Endothelial cell of umbilical vein (primary cell): ENCODE data around the gene CADM4. TPM values are rescaled to one million over a fixed set of nuclear protein-coding genes. Genes with fewer than 3 reads are reported as not detected.

ENCODE experiments used
- BruUV-seq: library from RNA; stranded (reverse); fragments of 400-500 nt; replicated peaks from 2 replicates; lab custom pipeline; 2021; lab: Mats Ljungman, UMichigan
- CTCF ChIA-PET: fragments of 300-600, 350-600 bp; sonication (Branson Sonifier 250); formaldehyde crosslinking; loops from one replicate; lab custom pipeline; 2021; ENCODE audit warnings: antibody characterized with exemption, inconsistent platforms; lab: Charles Lee
- POLR2A ChIA-PET: fragments of 300-600, 350-600 bp; sonication (Branson Sonifier 250); formaldehyde crosslinking; loops from one replicate; lab custom pipeline; 2021; ENCODE audit warnings: antibody characterized with exemption, inconsistent platforms; lab: Charles Lee
- DNase-seq: peaks from one replicate; pipeline ENCODE4 v3.0.0-alpha.2; 2011; ENCODE audit warnings: low read depth, low spot score
- FAIRE-seq: peaks from 2 replicates; lab custom pipeline; 2011; peaks lifted over from hg19 to GRCh38; lab: Jason Lieb, UNC
- H2AFZ ChIP-seq: 2 replicates; pipeline ENCODE4 v1.6.0; 2012; ENCODE audit warnings: low read depth, low read length, control low read depth, inconsistent platforms
- H3K27ac ChIP-seq: 2 replicates; pipeline ENCODE4 v1.5.1; 2011; ENCODE audit warnings: low read depth, mild to moderate bottlenecking, control low read depth, low read length, moderate library complexity; ENCODE audit not compliant: insufficient read depth
- H3K27me3 ChIP-seq, 2 experiments: 2 replicates each; pipeline versions ENCODE4 v1.6.0 to v1.6.1; 2011; ENCODE audit warnings: low read length in 2 of 2, mixed read lengths in 1 of 2; ENCODE audit not compliant: control insufficient read depth in 2 of 2, insufficient read depth in 2 of 2
- H3K36me3 ChIP-seq, 2 experiments: 2 replicates in 1 of 2; 3 replicates in 1 of 2; pipeline ENCODE4 v1.5.1; 2011; ENCODE audit warnings: low read length in 2 of 2, mild to moderate bottlenecking in 1 of 2, moderate library complexity in 1 of 2; ENCODE audit not compliant: control insufficient read depth in 2 of 2, insufficient read depth in 2 of 2; ENCODE audit errors: extremely low read depth in 1 of 2
- H3K4me1 ChIP-seq: 3 replicates; pipeline ENCODE4 v1.5.1; 2011; ENCODE audit warnings: mild to moderate bottlenecking, low read length; ENCODE audit not compliant: control insufficient read depth, insufficient read depth; ENCODE audit errors: extremely low read depth
- H3K4me2 ChIP-seq: 2 replicates; pipeline ENCODE4 v1.6.1; 2011; ENCODE audit warnings: low read length, control low read depth, mixed read lengths; ENCODE audit not compliant: insufficient read depth
- H3K4me3 ChIP-seq, 3 experiments: fragments of 200-600 bp in 1 of 3; sonication (generic), shearing (Covaris generic) in 1 of 3; replicated peaks in 1 of 3; 2 replicates each; pipeline ENCODE4 v1.5.1; 2011 to 2016; ENCODE audit warnings: control low read depth in 3 of 3, low read length in 3 of 3, mild to moderate bottlenecking in 2 of 3, inconsistent platforms in 1 of 3, low read depth in 1 of 3, moderate library complexity in 1 of 3; ENCODE audit not compliant: insufficient read depth in 1 of 3
- H3K79me2 ChIP-seq: 2 replicates; pipeline ENCODE4 v1.6.0; 2012; ENCODE audit warnings: low read length, inconsistent platforms; ENCODE audit not compliant: control insufficient read depth, insufficient read depth
- H3K9ac ChIP-seq: replicated peaks from 2 replicates; pipeline ENCODE3; 2011; ENCODE audit warnings: low read length, control low read depth; ENCODE audit not compliant: insufficient read depth; ENCODE audit errors: extremely low read depth
- H3K9me1 ChIP-seq: replicated peaks from 3 replicates; pipeline ENCODE4 v1.6.0; 2011; ENCODE audit warnings: mild to moderate bottlenecking, low read length; ENCODE audit not compliant: control insufficient read depth, insufficient read depth; ENCODE audit errors: extremely low read depth
- H3K9me3 ChIP-seq: replicated peaks from 2 replicates; pipeline ENCODE4 v1.5.1; 2012; ENCODE audit warnings: low read length, inconsistent platforms; ENCODE audit not compliant: control insufficient read depth, insufficient read depth
- H4K20me1 ChIP-seq: replicated peaks from 2 replicates; pipeline ENCODE3; 2011; ENCODE audit warnings: mild to moderate bottlenecking, low read length; ENCODE audit not compliant: control insufficient read depth, insufficient read depth; ENCODE audit errors: extremely low read depth
- CTCF ChIP-seq, 2 donors: IDR thresholded peaks; 1 replicate in 1 of 2; 2 replicates in 1 of 2; pipeline ENCODE4 v1.5.1; 2011; ENCODE audit warnings: low read length in 2 of 2, mild to moderate bottlenecking in 2 of 2, moderate library complexity in 2 of 2, control low read depth in 1 of 2, inconsistent platforms in 1 of 2, low read depth in 1 of 2; ENCODE audit not compliant: insufficient read depth in 1 of 2; ENCODE audit errors: extremely low read depth in 1 of 2
- EZH2 ChIP-seq: IDR thresholded peaks from 2 replicates; pipeline ENCODE4 v1.6.1; 2012; ENCODE audit warnings: borderline replicate concordance, low read depth, mild to moderate bottlenecking, moderate library complexity, low read length, inconsistent platforms; ENCODE audit not compliant: severe bottlenecking
- FOS ChIP-seq: IDR thresholded peaks from 2 replicates; pipeline ENCODE4 v1.6.1; 2011; ENCODE audit warnings: mild to moderate bottlenecking, low read length, moderate library complexity, borderline replicate concordance; ENCODE audit not compliant: insufficient read depth
- GATA2 ChIP-seq: IDR thresholded peaks from 2 replicates; pipeline ENCODE4 v1.7.0; 2011; ENCODE audit warnings: low read depth, mild to moderate bottlenecking, moderate library complexity, mixed read lengths, low read length; ENCODE audit not compliant: insufficient read length, insufficient read depth
- JUN ChIP-seq: IDR thresholded peaks from 2 replicates; pipeline ENCODE4 v1.6.1; 2011; ENCODE audit warnings: borderline replicate concordance, low read depth; ENCODE audit not compliant: insufficient read length, insufficient read depth
- MAX ChIP-seq: IDR thresholded peaks from 2 replicates; pipeline ENCODE4 v1.6.1; 2011; ENCODE audit not compliant: insufficient read depth, insufficient read length
- MYC ChIP-seq: IDR thresholded peaks from one replicate; pipeline ENCODE4 v1.6.1; 2011; ENCODE audit warnings: mild to moderate bottlenecking, low read depth, low read length
- POLR2A ChIP-seq: IDR thresholded peaks from 2 replicates; pipeline ENCODE4 v1.6.1; 2012; ENCODE audit warnings: low read depth, mild to moderate bottlenecking, control low read depth, low read length
- POLR2AphosphoS5 ChIP-seq: IDR thresholded peaks from 2 replicates; pipeline ENCODE4 v1.6.1; 2012; ENCODE audit warnings: low read depth, mild to moderate bottlenecking, control low read depth, low read length, moderate library complexity; ENCODE audit not compliant: insufficient read depth
- dilution Hi-C: fragments of 300-500 bp; cut with MboI; formaldehyde crosslinking; loops from one replicate; pipeline ENCODE4 v1.15.0; 2019; ENCODE audit warnings: low sequenced_read_pairs; ENCODE audit not compliant: extremely low pct_ligation_motif_present
- intact Hi-C: fragments of 100-400 bp; cut with micrococcal nuclease; formaldehyde crosslinking; loops from one replicate; pipeline ENCODE4 v1.10.0; 2022
- polyA plus RNA-seq, 4 experiments: library from polyadenylated mRNA; depleted of rRNA in 3 of 4; stranded (reverse) in 3 of 4; unstranded in 1 of 4; fragments of >200 nt; gene quantifications; 2 replicates each; pipeline versions ENCODE4 v1.2.1 to v1.2.3, GENCODE V29; 2011 to 2012; ENCODE audit warnings: missing spikeins in 1 of 4
- total RNA-seq: library from RNA; stranded (reverse); gene quantifications from 2 replicates; pipeline ENCODE4 v1.2.3, GENCODE V29; 2021

CADM4 gene
- total and polyA plus RNA-seq, 2 donors (not counting 3 experiments of a cell fraction or from before 2014, with no cell fraction given): 5.0 to 7.5 TPM

DNA sequence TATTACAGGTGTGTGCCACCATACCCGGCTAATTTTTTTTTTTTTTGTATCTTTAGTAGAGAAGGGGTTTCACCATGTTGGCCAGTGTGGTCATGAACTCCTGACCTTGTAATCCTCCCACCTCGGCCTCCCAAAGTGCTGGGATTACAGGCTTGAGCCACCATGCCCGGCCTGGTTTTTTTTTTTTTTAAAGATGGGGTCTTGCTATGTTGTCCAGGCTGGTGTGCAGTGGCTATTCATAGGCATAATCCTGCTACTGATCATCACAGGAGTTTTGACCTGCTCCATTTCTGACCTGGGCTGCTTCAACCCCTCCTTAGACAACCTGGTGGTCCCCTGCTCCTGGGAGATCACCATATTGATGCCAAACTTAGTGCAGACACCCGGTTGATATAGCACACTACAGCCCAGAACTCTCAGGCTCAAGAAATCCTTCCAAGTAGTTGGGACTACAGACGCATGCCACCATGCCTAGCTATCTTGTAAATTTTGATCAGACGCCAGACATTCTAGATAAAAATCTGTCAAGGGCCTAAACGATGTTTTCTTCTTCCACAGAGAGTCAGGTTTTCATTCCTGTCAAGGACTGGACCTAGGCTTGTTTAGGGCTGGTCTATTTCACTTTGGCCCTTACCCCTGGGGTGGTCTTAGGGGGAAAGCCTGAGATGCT is 20.8 kb upstream of the CADM4 start:
- ChIA-PET CTCF (no interaction called here), POLR2A (no interaction called here)
- Histone ChIP-seq H3K9me3 (no peaks in the 10 kb centered on the region), H3K4me1 (peaks cover 20% of the 10 kb centered on the region), H3K9me1 (no peaks in the 10 kb centered on the region), H3K4me2 (no peak overlapping the region), H3K27me3 (no peaks in the 10 kb centered on the region), H2AFZ (no peak overlapping the region), H3K27ac (no peak overlapping the region), H3K4me3 (no peak overlapping the region), H4K20me1 (no peaks in the 10 kb centered on the region), H3K79me2 (peaks cover 39% of the 10 kb centered on the region), H3K36me3 (peaks cover 8 to 9% of the 10 kb centered on the region in 2 experiments), H3K9ac (no peak overlapping the region)
- no peak for FAIRE-seq
- BruUV-seq: no TSS peak
- intact Hi-C loops: no loop called here
- no peak for DNase-seq
- TF ChIP-seq POLR2AphosphoS5: no peak
- no peak for TF ChIP-seq MYC
- TF ChIP-seq POLR2A: no peak
- TF ChIP-seq FOS: no peak
- TF ChIP-seq JUN: no peak
- no peak for TF ChIP-seq GATA2
- no peak for TF ChIP-seq MAX
- TF ChIP-seq CTCF (IDR thresholded peaks at IDR 0.05; ENCODE audit: extremely low read depth in 1 of 2, insufficient read depth in 1 of 2, low read depth in 1 of 2, low read length in 2 of 2): no peak
- no peak for TF ChIP-seq EZH2
- dilution Hi-C loops: no loop called here
